Large intestine (tissue), 3 donors: ENCODE data around the gene ITGA1. TPM values are rescaled to one million over a fixed set of nuclear protein-coding genes. Genes with fewer than 3 reads are reported as not detected.

Source experiments
- DNase-seq, 2 donors: peaks; one replicate each; pipeline versions ENCODE4 v3.0.0 to v3.0.0-alpha.2; 2013
- H3K27ac ChIP-seq: one replicate; pipeline ENCODE4 v1.5.1; 2013; ENCODE audit warnings: low read length
- H3K27me3 ChIP-seq: 2 replicates; pipeline ENCODE4 v1.6.1; 2013; ENCODE audit warnings: low read length; ENCODE audit not compliant: control insufficient read depth, insufficient read depth
- H3K36me3 ChIP-seq: 2 replicates; pipeline ENCODE4 v1.6.1; 2013; ENCODE audit warnings: low read length; ENCODE audit not compliant: control insufficient read depth, insufficient read depth
- H3K4me1 ChIP-seq: one replicate; pipeline ENCODE4 v1.6.1; 2013; ENCODE audit warnings: low read length; ENCODE audit not compliant: control insufficient read depth, insufficient read depth
- H3K4me3 ChIP-seq: one replicate; pipeline ENCODE4 v1.5.1; 2013; ENCODE audit warnings: low read length
- H3K9me3 ChIP-seq: one replicate; pipeline ENCODE4 v1.6.1; 2013; ENCODE audit warnings: mild to moderate bottlenecking, low read depth, low read length, moderate library complexity; ENCODE audit not compliant: control insufficient read depth
- WGBS: methylation state at CpG from one replicate; pipeline ENCODE4 v1.1.5; 2013; ENCODE audit warnings: low lambda C conversion rate; ENCODE audit not compliant: insufficient coverage; 5-methylcytosine and 5-hydroxymethylcytosine counted together
- polyA plus RNA-seq: library from polyadenylated mRNA; unstranded; fragments of 120-200 nt; gene quantifications from one replicate; pipeline ENCODE4 v1.2.1, GENCODE V29; 2013

The ITGA1 gene
- polyA plus RNA-seq, 1 donor = 30.8 TPM

- peaks cover 12% of the 10 kb centered on the region for H3K4me1 ChIP-seq
- peak overlapping the region; percentile 71 for H3K4me3 ChIP-seq
- peak; percentile 44 to 77 for DNase-seq
These were observed 11.8 kb downstream of the ITGA1 start for GRCh38 chr5:52799358-52799982.

DNA sequence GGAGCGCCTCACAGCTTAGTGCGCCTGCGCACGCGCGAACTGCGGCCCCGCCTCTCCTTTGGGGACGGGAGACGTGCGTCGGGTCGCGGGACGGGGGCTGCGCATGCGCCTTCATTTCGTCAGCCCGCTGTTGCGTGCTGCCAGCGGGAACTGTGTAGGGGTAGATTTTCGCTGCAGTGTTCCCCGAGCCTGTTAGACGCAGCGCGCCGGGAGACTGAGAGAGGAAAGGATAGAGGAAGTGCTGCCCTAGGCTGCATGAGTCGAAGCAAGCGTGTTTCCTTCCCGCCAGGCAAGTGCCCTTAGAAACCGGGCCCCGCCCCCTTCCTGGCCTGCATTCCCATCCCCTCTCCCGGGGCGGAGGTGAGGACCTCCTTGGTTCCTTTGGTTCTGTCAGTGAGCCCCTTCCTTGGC is 12.3 kb downstream of the ITGA1 start:
- no CpG with 5 or more reads among the region's 34 CpGs for WGBS
- H3K27ac ChIP-seq = peak overlapping the region; percentile 87
- H3K27me3 ChIP-seq = no peaks in the 10 kb centered on the region
- peaks cover 7% of the 10 kb centered on the region for H3K36me3 ChIP-seq
- peak; percentile 94 to 95 for DNase-seq
- H3K4me1 ChIP-seq = peaks cover 15% of the 10 kb centered on the region
- peak overlapping the region; percentile 71 for H3K4me3 ChIP-seq
- H3K9me3 ChIP-seq = no peaks in the 10 kb centered on the region

More at GRCh38 chr5:52799358-52799982, 11.8 kb downstream of the ITGA1 start:
- Histone ChIP-seq H3K9me3 (no peaks in the 10 kb centered on the region), H3K36me3 (peaks cover 7% of the 10 kb centered on the region), H3K27ac (peak overlapping the region; percentile 87), H3K27me3 (no peaks in the 10 kb centered on the region)
- WGBS = 0% methylated on average over 1 of the region's 19 CpGs

DNA sequence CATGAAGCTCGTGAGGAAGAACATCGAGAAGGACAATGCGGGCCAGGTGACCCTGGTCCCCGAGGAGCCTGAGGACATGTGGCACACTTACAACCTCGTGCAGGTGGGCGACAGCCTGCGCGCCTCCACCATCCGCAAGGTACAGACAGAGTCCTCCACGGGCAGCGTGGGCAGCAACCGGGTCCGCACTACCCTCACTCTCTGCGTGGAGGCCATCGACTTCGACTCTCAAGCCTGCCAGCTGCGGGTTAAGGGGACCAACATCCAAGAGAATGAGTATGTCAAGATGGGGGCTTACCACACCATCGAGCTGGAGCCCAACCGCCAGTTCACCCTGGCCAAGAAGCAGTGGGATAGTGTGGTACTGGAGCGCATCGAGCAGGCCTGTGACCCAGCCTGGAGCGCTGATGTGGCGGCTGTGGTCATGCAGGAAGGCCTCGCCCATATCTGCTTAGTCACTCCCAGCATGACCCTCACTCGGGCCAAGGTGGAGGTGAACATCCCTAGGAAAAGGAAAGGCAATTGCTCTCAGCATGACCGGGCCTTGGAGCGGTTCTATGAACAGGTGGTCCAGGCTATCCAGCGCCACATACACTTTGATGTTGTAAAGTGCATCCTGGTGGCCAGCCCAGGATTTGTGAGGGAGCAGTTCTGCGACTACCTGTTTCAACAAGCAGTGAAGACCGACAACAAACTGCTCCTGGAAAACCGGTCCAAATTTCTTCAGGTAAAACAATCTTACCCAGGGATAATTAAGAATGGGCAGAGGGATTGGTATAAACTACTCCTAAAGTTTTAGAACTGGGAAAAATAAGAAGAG is 12.9 kb downstream of the ITGA1 start:
- DNase-seq = peak; percentile 59 to 83
- WGBS = 25% methylated on average over 1 of the region's 31 CpGs
- H3K4me1 ChIP-seq = peaks cover 19% of the 10 kb centered on the region
- H3K4me3 ChIP-seq = peak overlapping the region; percentile 71
- peaks cover 8% of the 10 kb centered on the region for H3K36me3 ChIP-seq
- H3K9me3 ChIP-seq = no peaks in the 10 kb centered on the region
- H3K27me3 ChIP-seq = no peaks in the 10 kb centered on the region
- peak overlapping the region; percentile 87 for H3K27ac ChIP-seq

DNA sequence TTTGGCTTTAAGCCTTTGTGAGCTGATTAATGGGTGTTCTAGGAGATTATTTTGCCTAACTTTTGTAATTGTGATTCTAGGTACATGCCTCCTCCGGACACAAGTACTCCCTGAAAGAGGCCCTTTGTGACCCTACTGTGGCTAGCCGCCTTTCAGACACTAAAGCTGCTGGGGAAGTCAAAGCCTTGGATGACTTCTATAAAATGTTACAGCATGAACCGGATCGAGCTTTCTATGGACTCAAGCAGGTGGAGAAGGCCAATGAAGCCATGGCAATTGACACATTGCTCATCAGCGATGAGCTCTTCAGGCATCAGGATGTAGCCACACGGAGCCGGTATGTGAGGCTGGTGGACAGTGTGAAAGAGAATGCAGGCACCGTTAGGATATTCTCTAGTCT is 13.6 kb downstream of the ITGA1 start:
- no peaks in the 10 kb centered on the region for H3K27me3 ChIP-seq
- DNase-seq = peak in 1 of 2 donors; percentile 32
- H3K4me1 ChIP-seq = peaks cover 19% of the 10 kb centered on the region
- H3K27ac ChIP-seq = peak overlapping the region; percentile 87
- peaks cover 10% of the 10 kb centered on the region for H3K36me3 ChIP-seq
- H3K4me3 ChIP-seq = peak overlapping the region; percentile 71
- no CpG with 5 or more reads among the region's 8 CpGs for WGBS
- H3K9me3 ChIP-seq = no peaks in the 10 kb centered on the region

- WGBS = 60% methylated on average over 1 of the region's 2 CpGs
- H3K27me3 ChIP-seq = no peaks in the 10 kb centered on the region
- H3K4me3 ChIP-seq = peak overlapping the region; percentile 71
- no peaks in the 10 kb centered on the region for H3K9me3 ChIP-seq
- H3K27ac ChIP-seq = peak overlapping the region; percentile 4
- DNase-seq = no peak
- H3K4me1 ChIP-seq = peaks cover 19% of the 10 kb centered on the region
- H3K36me3 ChIP-seq = peaks cover 10% of the 10 kb centered on the region
These were observed 14.7 kb downstream of the ITGA1 start for GRCh38 chr5:52802272-52802973.

GRCh38 chr5:52802974-52803336 is 15.2 kb downstream of the ITGA1 start:
- H3K4me3 ChIP-seq = no peak overlapping the region
- no peaks in the 10 kb centered on the region for H3K9me3 ChIP-seq
- peaks cover 19% of the 10 kb centered on the region for H3K4me1 ChIP-seq
- no peaks in the 10 kb centered on the region for H3K27me3 ChIP-seq
- H3K27ac ChIP-seq = no peak overlapping the region
- 74% methylated on average over 6 of the region's 6 CpGs for WGBS
- H3K36me3 ChIP-seq = peaks cover 10% of the 10 kb centered on the region
- DNase-seq = no peak

- no peaks in the 10 kb centered on the region for H3K9me3 ChIP-seq
- peaks cover 19% of the 10 kb centered on the region for H3K4me1 ChIP-seq
- H3K4me3 ChIP-seq = no peak overlapping the region
- peak in 1 of 2 donors; percentile 74 for DNase-seq
- 29% methylated on average over 1 of the region's 2 CpGs for WGBS
- H3K27ac ChIP-seq = peak overlapping the region; percentile 76
- peaks cover 10% of the 10 kb centered on the region for H3K36me3 ChIP-seq
- H3K27me3 ChIP-seq = no peaks in the 10 kb centered on the region
These were observed 16.7 kb downstream of the ITGA1 start for GRCh38 chr5:52804387-52804791.

DNA sequence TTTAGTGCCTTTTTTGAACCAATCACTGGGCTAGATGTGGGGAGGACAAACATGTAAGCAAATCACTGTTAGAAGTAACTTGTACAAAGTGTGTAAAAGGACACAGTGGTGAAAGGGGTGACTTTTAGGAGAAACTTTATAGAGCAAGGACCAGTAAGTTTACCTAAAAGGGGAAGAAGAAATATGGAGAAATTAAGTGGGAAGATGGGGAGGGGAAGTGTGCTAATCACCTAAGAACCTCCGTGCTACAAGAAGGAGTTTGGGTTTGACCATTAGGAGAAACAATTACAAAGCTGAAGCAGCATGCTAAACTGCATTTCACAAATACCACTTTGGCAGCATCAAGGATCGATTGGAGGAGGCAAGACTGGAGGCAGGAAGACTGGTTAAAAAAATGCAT is 17.3 kb downstream of the ITGA1 start:
- Histone ChIP-seq H3K9me3 (no peaks in the 10 kb centered on the region), H3K4me1 (peaks cover 19% of the 10 kb centered on the region), H3K4me3 (no peak overlapping the region), H3K36me3 (peaks cover 10% of the 10 kb centered on the region), H3K27ac (peak overlapping the region; percentile 76), H3K27me3 (no peaks in the 10 kb centered on the region)
- DNase-seq = no peak
- WGBS = no CpG with 5 or more reads among the region's 2 CpGs

DNA sequence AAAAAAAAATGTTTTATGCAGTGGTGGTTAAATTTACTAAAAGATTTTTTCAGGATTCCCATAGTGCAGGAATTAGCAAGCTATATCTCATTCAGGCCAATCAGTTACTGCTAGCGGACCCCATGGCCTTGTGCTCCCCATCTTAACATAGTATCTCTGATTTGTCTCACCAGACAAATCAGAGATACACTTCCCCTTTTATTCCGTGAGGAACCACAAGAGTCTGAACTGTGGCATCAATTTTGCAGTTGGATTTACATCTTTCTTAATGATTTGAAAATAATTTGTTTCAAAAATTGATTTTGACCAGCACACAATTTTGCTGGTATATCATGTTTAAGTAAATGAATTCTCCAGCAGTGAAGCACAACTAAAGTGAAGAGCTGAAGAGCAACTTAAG is 17.9 kb downstream of the ITGA1 start:
- WGBS = no CpG with 5 or more reads among the region's 2 CpGs
- H3K9me3 ChIP-seq = no peaks in the 10 kb centered on the region

DNA sequence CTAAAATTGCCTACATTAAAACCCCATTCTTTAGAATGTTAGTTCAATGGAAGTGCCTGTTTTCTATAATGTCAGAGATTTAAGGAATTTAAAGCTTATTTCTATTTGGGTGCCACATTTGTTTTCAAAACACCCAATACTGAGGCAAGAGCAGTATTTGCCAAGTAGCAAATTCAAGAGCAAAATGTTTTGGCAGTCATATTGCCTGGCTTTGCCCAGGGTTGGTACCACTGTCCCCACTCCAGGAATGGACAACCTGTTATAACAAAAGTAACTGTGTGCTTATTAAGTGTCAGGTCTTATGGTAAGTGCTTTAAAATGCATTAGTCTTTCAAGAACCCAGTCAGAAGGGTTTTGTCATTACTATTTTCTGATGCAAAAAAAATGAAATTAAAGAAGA is 19.3 kb downstream of the ITGA1 start:
- peaks cover 7% of the 10 kb centered on the region for H3K36me3 ChIP-seq
- DNase-seq = no peak
- H3K9me3 ChIP-seq = no peaks in the 10 kb centered on the region
- peaks cover 11% of the 10 kb centered on the region for H3K4me1 ChIP-seq
- H3K27ac ChIP-seq = no peak overlapping the region
- no peak overlapping the region for H3K4me3 ChIP-seq
- H3K27me3 ChIP-seq = no peaks in the 10 kb centered on the region

More for the DNA sequence above, 17.9 kb downstream of the ITGA1 start:
- Histone ChIP-seq H3K4me1 (peaks cover 19% of the 10 kb centered on the region), H3K36me3 (peaks cover 10% of the 10 kb centered on the region), H3K4me3 (no peak overlapping the region), H3K27ac (no peak overlapping the region), H3K27me3 (no peaks in the 10 kb centered on the region)
- DNase-seq = no peak
